ENCODE results near the gene PEAR1.
A peak's percentile ranks its signal among the peaks of the same experiment; 100 is the strongest.

The PEAR1 gene

DNA sequence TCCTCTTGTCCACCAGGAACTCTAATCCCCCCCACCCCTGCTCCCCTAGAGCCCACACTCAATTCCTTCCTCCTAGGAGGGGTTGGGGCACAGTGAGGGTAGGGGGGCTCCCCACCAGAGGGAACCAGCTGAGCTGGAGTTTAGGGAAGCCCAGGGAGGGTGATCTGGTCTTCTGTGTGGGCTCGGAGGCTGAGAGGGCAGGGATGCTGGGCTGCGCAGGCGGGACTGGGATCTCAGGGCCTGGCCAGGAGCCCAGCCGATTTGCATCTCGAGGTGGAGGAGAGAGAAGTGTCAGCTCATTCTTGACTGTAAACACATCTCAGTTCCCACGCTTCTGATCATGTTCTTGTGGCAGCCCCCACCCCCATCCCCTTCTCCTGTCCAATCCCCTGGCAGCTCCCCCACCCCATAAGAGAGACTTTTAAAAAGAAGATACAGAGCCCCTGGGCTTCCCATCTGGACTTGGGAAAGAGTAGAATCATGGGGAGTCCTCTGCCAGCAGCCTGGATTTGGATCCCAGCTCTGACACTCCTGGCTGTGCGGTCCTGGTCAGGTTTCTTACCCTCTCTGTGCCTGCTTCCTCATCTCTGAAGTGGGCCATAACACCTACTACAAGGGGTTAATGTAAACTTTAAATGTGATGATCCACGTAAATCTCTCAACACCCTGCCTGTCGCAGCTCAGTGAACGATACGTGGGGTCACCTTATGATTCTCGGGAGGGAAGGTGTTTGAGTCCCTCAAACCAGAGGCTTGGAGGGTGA lies 6.6 kb downstream of the PEAR1 start:
- DNase-seq, result no peak

DNA sequence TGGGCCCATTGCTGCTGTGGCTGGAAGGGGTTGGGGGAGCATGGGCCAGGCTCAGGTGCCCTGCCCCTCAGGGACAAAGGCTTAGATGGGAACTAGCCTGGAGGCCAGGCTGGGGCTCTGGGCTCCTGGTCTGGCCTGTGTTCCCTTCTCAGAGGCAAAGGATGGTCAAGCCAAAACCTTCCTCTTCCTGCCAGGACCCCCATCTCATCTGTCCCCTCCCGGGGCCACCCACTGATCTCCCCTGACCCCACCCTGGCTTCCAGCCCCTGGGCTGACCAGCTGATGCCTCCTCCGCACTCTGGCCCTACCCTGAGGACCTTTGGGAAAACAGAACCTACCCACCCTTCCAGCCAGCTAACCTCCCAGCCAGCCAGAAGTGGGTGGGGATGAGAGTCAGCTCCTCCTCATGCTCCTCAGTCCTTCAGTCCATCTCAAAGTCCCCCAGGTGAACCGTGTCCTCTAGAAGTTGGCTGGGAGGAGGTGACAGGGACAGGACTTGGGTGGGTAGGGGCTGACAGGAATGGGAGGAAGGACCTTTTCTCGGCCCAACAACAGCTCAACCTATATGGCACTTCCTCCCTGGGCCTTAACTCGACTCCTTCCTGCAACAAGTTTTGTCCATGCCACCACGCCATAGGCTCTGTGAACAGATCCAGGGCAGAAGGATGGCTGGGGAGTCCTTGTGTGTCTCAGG lies 7.5 kb downstream of the PEAR1 start:
- no peak for DNase-seq

DNA sequence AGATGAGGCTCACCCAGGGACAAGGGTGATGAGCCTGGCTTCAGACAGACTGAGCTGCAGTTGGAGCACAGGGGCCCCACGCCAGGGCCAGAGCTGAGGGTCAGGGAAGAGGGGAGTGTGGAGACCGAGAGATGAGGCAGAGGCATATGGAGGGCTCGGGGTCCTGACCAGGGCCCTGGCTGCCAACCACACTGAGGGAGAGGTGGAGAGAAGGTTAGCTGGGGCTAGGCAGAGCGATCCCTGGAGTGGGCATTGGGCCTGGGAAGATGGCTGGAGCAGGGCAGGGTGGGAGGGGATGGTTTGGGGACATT lies 8.0 kb downstream of the PEAR1 start:
- DNase-seq, result no peak

DNA sequence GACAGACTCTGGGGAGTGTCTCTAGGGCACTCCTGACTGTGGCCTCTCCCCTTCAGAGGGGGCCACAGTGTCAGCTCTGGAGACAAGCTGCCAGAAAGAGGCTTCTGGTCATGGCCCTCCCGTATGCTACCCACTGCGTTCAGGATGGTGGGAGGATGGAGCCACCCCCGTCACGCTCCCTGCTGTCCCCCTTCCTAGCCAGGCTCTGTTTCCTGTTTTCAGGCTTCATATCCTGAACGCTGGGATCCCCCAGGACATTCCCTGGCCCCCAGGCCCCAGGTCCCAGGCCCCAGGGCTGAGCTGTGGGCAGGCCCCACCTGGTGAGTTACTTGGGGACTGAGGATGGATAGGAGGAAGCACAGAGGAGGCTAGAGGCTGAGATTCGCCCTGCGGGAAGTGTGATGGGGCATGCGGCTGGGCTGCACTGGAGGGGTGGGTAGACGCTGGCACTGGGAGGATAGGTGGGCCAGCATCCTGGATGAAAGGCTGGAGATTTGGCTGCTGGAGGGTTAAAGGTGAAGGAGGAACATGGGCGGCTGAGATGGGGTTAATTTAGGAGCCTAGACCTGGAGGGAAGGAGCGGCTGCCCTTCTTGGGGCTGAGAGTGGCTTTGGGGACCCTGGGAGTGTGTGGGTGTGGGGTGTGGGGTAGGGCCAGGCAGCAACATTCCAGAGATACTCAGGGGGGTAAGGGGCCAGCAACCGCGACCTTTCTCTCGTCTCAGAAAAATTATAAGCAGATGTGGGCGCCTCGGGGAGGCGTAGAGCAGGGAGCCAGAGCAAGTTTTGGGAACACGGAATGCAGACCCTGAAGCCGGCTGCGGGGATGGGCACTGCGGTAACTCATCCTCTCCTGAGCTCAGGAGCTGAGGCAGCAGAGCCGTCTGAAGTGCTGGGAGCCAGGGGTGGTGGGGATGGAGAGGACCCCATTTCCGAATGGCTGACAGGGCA lies 8.7 kb downstream of the PEAR1 start:
- DNase-seq, result no peak

DNA sequence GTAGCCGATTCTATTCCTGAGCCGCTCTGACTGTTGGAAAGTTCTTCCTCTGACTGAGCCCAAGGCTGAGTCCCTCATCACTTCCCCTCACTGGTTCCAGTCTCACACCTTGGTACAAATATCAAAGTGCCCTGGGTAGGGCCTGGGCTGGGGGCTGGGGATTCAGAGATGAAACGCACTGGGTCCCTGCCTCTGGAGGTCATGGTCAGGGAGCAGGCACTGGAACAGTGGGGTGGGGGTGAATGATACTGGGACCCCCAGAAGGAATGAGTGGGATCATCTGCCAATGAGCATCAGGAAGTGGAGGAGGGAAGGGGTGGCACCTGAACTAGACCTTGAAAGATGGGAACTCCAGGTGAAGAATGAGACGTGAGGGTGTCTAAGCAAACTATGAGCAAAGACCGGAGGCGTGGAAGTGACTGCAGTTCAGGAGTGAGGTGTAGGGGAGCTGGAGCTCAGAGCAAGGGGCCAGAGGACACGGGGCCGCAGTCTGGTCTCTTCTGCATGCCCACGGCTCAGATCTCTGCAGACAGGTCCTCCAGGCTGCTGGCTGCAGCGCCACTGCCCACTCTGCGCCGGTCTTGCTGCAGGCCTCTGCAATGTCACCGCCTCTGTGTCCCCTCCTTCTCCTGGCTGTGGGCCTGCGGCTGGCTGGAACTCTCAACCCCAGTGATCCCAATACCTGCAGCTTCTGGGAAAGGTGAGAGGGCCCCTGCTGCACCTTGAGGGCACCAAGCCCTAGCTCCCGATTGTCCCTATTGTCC lies 10.0 kb downstream of the PEAR1 start:
- DNase-seq, result no peak

DNA sequence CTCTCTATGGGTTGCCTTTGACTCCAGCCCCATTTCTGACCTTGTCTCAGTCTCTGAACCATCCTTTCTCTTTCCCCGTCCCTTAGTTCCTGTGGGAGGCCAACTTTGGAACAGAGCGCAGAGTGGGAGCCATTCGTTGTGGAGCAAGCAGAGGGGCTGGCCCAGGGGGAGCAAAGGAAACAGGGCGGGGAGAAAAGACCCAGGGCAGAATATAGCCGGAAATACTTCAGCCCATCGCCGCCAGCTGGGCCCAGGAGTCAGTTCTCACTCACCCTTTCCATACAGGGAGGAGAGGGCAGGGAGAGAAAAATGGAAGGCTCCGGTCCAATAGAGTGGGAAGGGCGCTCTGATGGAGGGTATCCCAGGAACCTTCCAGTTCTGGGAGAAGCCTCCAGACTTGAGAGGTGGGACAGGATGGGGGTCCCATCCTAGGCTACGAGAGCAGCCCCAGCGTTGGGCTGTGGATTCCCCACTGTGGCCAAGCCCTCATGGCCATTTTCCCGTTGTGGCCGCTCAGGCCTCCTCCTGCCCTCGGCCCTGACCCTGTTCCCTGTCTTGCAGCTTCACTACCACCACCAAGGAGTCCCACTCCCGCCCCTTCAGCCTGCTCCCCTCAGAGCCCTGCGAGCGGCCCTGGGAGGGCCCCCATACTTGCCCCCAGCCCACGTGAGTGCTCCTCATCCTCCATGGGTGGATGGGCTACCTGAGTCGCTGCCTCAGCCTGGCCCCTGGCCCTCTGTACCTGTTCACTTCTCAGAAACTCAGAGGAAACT lies 10.9 kb downstream of the PEAR1 start:
- DNase-seq, result no peak

DNA sequence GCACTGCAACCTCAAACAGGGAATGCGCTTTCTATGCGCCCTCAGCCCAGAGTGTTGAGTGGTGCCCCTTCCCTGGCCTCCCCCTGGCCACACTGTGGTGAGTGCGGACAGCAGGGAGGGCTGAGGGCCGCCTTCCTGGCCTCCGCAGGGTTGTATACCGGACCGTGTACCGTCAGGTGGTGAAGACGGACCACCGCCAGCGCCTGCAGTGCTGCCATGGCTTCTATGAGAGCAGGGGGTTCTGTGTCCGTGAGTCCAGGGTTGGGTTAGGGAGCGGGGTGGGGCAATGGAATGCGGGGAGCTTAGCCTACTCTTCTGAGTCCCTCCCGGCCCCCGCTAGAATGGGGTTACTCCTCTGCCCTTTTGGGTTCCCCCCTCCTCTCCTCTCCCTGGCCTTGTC lies 11.7 kb downstream of the PEAR1 start:
- no peak for DNase-seq

DNA sequence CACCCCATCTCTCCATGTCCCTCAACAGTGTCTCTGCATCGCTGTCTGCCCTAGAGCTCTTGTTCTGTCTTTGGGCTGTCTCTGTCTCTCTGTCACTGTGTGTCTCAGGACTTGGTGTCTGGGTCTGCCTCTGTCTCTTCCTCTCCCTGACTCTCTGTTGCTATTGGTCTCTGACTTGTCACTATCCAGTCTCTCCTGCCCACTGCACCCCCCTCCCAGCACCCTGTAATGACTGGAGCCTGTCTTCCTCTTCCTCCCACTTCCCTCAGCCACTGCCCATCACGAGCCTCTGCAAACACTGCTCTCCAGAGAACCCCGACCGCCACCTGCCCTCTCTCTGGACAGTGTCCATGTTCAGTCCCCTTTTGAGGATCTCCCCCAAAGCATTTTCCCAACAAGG lies 12.1 kb downstream of the PEAR1 start:
- no peak for DNase-seq

DNA sequence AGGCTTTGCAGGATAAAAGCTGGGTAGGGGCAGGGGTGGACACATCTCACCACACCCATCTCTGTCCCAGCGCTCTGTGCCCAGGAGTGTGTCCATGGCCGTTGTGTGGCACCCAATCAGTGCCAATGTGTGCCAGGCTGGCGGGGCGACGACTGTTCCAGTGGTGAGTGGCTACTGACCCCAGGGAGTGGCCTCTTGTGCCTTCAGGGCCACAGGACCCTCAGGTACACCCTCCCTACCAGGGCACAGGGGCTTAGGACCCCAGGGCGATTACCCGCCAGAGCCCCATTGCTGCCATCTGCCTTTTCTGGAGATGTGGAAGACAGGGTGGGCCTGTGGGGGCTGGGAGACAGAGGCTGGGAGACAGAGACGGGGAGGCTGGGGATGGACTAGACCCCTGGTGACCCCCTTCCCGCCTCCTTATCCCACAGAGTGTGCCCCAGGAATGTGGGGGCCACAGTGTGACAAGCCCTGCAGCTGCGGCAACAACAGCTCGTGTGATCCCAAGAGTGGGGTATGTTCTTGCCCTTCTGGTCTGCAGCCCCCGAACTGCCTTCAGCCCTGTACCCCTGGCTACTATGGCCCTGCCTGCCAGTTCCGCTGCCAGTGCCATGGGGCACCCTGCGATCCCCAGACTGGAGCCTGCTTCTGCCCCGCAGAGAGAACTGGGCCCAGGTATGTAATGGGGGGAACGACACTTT lies 12.8 kb downstream of the PEAR1 start:
- DNase-seq, result no peak

DNA sequence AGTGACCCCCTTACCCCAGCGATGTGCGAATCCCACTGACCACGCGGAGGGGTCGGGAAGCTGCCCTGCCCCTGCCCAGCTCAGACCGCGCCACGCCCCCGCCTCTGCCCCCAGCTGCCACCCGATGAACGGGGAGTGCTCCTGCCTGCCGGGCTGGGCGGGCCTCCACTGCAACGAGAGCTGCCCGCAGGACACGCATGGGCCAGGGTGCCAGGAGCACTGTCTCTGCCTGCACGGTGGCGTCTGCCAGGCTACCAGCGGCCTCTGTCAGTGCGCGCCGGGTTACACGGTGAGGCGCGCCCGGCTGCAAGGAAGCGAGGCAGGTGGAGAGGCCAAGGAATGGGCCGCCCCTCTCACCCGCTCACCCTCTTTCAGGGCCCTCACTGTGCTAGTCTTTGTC lies 15.0 kb downstream of the PEAR1 start:
- DNase-seq, result no peak

DNA sequence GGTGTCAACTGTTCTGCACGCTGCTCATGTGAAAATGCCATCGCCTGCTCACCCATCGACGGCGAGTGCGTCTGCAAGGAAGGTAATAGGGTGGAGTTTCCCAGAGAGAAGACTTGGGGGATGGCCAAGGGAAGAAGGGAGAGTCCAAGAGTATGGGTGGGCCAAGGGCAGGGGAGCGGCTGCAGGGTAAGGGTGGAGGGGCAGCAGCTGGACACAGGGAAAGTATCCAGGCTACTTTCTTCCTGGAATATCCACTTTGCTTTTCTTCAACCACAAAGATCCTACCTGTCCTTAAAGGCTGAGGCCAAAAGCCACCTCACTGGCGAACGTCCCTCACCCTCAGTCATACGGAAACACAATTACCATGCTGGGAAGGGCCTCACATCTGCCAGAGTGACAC lies 15.4 kb downstream of the PEAR1 start:
- DNase-seq, result no peak

DNA sequence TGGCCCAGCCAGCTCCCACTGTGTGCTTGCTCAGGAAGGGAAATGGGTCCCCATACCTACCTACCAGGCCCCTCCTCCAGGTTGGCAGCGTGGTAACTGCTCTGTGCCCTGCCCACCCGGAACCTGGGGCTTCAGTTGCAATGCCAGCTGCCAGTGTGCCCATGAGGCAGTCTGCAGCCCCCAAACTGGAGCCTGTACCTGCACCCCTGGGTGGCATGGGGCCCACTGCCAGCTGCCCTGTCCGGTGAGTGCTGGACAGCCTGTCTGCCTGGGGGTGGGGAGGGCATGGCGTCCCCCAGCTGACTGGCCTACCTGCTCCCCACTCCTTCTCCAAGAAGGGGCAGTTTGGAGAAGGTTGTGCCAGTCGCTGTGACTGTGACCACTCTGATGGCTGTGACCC lies 16.2 kb downstream of the PEAR1 start:
- no peak for DNase-seq

DNA sequence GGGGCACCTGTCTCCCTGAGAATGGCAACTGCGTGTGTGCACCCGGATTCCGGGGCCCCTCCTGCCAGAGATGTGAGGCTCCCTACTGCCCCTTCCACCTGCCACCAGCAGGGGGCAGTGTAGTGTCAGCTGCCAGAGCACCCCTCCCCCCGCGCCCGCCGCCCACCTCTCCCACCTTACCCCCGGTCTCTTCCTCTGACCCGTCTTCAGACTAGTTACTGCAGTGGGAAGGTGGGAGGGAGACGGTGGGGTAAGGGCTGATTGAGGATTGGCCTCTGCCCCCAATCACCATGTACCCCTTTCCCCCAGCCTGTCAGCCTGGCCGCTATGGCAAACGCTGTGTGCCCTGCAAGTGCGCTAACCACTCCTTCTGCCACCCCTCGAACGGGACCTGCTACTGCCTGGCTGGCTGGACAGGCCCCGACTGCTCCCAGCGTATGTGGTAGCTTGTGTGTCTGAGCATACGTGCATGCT lies 16.8 kb downstream of the PEAR1 start:
- DNase-seq, result peak in 9 of 56 donors; percentile 8 to 53 (median 16)

DNA sequence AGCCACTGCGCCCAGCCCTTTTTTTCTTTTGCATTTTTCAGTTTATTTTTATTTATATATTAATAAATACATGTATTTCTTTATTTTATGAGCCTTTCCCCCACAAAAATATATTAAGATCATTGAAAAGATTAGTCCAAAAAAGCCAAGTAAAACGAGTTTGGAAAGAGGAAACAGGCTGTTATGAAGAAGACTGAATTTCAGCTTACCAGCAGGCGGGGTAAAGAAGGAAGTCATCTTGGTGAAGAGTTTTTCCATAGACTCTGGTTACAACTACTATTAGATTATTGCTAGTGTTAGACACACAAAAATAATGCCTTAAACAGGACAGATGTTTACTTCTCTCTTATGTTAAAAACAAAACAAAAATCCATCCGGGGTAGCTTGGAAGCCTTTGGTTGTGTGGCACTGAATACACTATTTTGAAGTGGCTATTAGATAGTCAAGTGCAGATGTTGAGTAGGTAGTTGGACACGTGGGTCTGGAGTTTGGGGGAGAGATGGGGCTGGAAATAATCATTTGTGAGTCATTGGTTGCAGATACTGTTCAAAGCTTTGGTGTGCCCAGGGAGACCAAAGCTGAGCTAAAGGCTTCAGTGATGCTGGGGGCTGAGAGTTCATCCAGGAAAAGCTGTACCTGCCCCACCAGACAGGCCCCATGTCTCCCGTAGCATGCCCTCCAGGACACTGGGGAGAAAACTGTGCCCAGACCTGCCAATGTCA lies 18.2 kb downstream of the PEAR1 start:
- DNase-seq, result peak in 2 of 56 donors; percentile 9 to 12

DNA sequence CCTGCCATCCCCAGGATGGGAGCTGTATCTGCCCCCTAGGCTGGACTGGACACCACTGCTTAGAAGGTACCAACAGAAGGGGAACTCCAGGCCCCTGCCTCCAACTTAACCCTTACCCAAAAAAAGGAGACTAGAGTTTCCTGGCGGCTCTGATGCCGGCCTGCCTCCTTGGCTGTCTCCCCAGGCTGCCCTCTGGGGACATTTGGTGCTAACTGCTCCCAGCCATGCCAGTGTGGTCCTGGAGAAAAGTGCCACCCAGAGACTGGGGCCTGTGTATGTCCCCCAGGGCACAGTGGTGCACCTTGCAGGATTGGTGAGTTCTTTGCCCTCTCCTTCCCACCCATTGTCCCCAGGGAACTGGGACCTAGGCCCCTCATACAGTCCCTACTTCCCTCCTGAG lies 18.8 kb downstream of the PEAR1 start:
- no peak for DNase-seq

DNA sequence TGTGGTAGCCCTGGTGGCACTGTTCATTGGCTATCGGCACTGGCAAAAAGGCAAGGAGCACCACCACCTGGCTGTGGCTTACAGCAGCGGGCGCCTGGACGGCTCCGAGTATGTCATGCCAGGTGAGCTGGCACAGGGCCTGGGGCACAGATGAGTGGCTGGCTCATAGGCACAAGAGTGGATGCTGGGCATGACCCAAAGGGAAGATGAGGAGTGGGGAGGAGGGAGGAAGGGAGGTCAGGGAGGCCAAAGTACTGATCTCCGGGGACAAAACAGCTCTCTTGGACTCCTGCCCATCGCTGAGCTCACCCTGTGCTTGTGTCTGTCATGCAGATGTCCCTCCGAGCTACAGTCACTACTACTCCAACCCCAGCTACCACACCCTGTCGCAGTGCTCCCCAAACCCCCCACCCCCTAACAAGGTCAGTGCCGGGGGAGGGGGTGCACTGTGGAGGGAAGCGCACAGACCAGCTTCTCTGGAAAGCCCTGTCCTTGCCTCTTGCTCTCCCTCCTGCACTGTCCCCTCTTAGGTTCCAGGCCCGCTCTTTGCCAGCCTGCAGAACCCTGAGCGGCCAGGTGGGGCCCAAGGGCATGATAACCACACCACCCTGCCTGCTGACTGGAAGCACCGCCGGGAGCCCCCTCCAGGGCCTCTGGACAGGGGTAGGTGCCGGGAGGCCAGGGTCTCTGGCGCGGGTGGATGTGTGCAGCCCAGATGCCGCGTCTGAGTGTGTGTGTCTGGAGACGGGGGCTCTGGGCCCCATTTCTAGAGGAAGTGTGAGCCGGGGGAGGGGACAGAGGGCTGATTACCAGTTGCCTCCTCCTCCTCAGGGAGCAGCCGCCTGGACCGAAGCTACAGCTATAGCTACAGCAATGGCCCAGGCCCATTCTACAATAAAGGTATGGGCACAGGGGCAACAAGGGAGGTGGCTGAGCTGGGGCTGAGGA lies 19.6 kb downstream of the PEAR1 start:
- peak in 3 of 56 donors; percentile 8 to 58 (median 11) for DNase-seq

DNA sequence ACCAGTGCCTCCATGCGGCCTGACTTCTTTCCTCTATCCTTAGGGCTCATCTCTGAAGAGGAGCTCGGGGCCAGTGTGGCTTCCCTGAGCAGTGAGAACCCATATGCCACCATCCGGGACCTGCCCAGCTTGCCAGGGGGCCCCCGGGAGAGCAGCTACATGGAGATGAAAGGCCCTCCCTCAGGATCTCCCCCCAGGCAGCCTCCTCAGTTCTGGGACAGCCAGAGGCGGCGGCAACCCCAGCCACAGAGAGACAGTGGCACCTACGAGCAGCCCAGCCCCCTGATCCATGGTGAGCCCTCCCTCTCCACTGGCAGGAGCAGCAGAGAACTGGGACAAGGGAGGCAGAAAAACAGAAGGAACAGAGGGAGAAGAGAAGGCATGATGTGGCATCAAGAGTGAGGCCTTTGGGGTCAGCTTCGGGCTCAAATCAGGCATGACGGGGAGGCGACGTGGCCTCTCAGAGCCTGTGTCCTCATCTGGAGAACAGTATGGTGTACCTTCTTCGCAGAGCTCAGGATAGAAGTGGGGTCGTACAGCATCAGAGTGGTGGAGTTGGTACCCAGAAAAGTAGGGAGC lies 20.4 kb downstream of the PEAR1 start:
- no peak for DNase-seq

All from amygdala (tissue), 56 donors.